Skeletal muscle cell (primary cell): ENCODE measurements around the gene CAMK2A.

ENCODE experiments used
- DNase-seq: peaks from one replicate; pipeline ENCODE4 v3.0.0-alpha.2; 2010; ENCODE audit warnings: low read depth
- H3K4me3 ChIP-seq: 2 replicates; pipeline ENCODE4 v1.5.1; 2011; ENCODE audit warnings: low read depth, mild to moderate bottlenecking, control low read depth, low read length, moderate library complexity

Gene CAMK2A

GRCh38 chr5:150181766-150182545 is 107.6 kb downstream of the CAMK2A start:
- DNase-seq = no peak
- H3K4me3 ChIP-seq = no peak overlapping the region

DNA sequence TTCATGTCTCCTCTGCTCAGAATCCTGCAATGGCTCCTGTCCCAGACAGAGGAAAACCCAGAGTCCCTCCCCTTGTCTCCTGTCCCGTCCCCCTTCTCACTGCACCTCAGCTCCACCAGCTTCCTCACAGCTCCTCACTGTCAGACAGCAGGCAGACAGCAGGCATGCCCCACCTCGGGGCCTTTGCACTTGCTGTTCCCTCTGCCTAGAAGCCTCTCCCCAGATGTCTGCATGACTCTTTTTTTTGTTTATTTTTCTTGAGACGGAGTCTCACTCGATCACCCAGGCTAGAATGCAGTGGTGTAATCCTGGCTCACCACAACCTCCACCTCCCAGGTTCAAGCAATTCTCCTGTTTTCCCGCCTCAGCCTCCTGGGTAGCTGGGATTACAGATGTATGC is 108.5 kb downstream of the CAMK2A start:
- DNase-seq = no peak
- no peak overlapping the region for H3K4me3 ChIP-seq

DNA sequence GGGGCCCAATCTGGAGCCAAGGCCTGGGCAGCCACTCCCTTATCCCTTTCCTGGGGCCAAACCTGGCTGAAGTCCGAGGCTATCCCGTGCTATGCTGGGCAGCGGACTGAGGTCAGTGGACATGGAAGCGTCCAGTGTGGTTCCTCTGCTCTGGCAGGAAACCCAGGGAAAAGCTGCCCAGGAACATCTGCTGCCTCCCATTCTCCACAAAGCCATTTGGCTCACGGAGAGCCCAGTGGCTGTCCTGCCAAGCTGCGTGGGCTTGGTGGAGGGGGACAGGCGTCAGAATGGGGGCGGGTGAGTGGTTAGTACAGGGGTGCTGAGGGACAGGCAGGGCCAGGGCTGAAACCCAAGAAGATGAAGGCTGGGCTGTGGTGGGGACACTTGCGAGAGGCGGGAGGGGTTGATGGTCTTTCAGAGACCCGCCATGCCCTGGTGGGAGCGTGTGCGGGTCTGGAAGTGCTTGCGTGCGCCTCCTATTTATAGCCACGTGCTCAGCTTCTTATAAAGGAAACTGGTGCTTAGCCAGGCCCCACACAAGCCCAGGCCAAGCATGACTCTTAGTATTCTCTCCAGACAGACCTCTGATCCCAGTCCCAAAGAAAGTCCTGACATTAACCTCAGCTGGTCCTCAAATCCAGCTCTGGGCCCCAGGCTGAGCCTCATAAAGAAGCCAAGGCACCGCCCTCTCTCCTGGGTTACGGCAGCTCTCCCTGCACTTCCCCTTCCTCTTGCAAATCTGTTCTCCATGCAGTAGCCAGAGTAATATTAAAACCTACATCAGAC is 109.1 kb downstream of the CAMK2A start:
- H3K4me3 ChIP-seq = no peak overlapping the region
- DNase-seq = no peak

DNA sequence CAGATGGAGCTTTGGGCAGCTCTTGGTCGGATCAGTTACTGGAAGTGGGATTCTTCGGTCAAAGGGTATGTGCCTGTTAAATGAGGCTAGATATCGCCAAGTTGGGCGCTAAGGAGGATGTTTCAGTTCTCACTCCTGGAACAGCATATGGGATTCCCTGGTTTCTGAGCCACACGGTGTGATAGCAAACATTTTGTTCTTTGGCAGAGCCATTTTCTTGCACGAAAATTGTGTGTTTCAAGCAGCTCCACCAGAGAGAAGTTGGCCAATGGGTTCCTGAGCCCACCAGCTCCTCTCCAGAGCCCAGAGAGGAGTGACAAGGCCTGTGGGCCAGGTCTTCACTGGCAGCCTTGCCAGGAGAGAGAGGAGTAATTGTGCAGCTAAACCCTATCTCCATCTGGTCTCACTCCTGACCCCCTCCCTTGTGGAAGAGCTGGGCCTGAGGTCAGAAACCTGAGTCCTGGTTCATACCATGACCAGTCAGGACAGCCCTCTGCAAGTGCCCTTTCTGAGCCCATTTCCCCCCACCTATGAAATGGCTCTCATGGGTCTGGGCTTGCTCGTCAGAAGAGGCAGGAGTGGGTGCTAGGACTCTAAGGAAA is 110.5 kb downstream of the CAMK2A start:
- DNase-seq = no peak
- H3K4me3 ChIP-seq = no peak overlapping the region

DNA sequence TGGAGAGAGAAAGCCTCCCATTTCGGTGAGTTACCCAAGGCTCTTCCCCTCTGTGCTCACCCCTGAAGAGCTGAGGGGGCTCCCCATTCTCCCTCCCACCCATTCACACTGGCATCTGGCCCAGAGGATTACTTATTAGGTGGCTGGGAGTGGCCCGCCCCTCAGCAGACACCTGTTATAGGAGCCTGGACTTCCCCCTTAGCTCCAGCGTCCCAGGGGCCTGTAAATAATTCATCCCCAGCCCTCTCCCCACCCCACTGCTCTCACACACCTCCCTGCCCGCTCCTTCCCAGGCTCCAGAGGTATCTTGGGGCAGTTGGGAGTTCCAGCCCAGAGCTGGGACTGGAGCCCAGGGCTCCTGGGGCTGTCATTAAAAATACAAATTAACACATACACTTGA is 111.3 kb downstream of the CAMK2A start:
- DNase-seq = no peak
- no peak overlapping the region for H3K4me3 ChIP-seq

- H3K4me3 ChIP-seq = no peak overlapping the region
- DNase-seq = no peak
These were observed 111.9 kb downstream of the CAMK2A start for GRCh38 chr5:150177721-150178120.

- no peak overlapping the region for H3K4me3 ChIP-seq
- DNase-seq = no peak
These were observed 112.7 kb downstream of the CAMK2A start for GRCh38 chr5:150176745-150177477.

DNA sequence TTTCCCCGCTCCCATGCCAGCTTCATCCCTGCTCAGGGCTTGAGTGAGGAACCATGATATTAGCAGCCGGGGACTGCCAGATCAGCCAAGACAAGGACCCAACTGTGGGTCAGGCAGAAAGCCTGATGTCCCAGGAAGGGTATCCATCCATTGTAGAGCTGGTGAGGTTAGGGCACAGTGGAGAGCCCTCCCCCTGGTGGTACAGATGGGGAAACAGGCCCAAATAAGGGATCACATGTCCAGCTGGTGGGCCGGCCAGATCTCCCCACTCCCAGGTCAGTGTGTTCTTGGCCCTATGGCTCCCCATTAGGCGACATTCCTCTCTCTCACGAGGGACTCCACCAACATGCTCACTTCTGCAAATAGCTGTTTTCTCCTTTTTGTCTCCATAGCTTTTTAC is 114.0 kb downstream of the CAMK2A start:
- H3K4me3 ChIP-seq = no peak overlapping the region
- DNase-seq = no peak

GRCh38 chr5:150175076-150175475 is 114.5 kb downstream of the CAMK2A start:
- no peak for DNase-seq
- no peak overlapping the region for H3K4me3 ChIP-seq

DNA sequence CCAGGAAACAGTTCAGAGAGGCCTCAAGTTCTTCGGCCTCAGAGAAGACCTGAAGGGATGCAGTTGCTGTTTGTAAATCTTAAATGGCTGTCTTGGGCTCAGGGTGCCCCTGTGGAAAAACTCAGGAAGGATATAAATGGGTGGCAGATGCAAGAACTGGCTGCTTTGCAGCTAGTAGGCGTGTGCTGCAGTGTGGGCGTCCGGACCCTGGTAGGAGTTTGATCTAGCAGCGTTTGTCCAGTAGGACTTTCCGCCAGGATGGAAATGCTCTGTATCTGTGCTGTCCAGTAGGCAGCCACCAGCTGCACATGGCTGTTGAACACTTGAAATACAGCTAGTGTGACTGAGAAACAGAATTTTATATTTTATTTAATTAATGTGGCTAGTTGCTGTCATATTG is 115.3 kb downstream of the CAMK2A start:
- no peak overlapping the region for H3K4me3 ChIP-seq

DNA sequence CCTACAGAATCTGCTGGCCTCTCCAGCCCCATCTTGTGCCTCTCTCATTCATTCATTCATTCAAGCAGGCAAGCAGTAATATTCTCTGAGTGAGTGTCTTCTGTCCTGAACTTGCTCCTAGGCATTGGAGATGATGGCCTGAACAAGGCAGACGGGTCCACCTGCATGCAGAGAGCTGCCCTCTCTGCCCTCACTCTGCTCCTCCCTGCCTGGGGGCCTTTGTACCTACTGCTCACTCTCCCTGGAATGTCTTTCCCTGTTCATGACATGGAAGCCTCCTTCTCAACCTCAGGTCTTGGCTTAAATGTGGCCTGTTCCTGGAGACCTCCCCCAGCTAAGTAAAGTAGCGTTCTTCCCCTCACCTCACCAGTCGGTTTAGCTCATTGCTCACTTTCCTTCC is 116.4 kb downstream of the CAMK2A start:
- no peak overlapping the region for H3K4me3 ChIP-seq
- DNase-seq = no peak

More for the DNA sequence above, 115.3 kb downstream of the CAMK2A start:
- no peak for DNase-seq

- no peak overlapping the region for H3K4me3 ChIP-seq
- DNase-seq = no peak
These were observed 117.0 kb downstream of the CAMK2A start for GRCh38 chr5:150172556-150172955.

DNA sequence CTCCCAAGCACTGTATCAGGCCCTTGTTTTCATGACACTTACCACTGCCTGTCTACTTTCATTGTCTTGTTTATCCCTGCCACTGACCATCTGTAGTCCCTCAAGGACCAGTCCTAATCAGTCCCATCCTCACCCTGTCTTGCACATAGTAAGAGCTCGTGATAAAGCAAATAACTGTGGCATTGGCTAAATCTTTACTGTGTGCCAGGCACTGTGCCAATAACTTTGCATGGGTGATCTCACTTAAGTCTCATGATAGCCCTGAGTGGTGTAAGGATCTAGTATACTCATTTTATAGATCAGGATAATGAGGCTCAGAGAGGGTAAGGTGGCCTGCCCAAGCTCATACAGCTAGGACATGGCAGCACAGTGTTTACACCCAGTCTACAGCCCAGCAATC is 117.4 kb downstream of the CAMK2A start:
- DNase-seq = no peak

More for the DNA sequence above, 117.4 kb downstream of the CAMK2A start:
- no peak overlapping the region for H3K4me3 ChIP-seq
